GM19193 (cell line): Measurements from ENCODE around the gene SLC49A4.

ENCODE experiments used
- POLR2A ChIP-seq: IDR thresholded peaks from 4 replicates; pipeline ENCODE4 v1.6.1; 2011; ENCODE audit not compliant: insufficient read depth, insufficient read length; ENCODE audit errors: extremely low read depth

SLC49A4 gene

GRCh38 chr3:122800706-122801237 lies 5.9 kb downstream of the SLC49A4 start:
- TF ChIP-seq POLR2A: no peak

GRCh38 chr3:122802323-122802722 lies 7.5 kb downstream of the SLC49A4 start:
- no peak for TF ChIP-seq POLR2A

DNA sequence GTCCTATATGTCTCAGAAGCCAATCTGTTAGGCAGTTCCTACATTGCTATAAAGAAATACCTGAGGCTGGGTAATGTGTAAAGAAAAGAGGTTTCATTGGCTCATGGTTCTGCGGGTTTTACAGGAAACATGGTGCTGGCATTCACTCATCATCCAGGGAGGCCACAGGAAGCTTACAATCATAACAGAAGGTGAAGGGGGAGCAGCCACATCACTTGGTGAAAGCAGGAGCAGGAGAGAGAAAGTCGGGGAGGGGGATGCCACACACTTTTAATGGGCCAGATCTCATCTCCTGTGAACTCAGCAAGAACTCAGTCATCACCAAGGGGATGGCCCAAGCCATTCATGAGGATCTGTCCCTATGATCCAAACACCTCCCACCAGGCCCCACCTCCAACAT lies 9.1 kb downstream of the SLC49A4 start:
- TF ChIP-seq POLR2A: no peak

GRCh38 chr3:122810734-122811133 lies 15.9 kb downstream of the SLC49A4 start:
- no peak for TF ChIP-seq POLR2A

DNA sequence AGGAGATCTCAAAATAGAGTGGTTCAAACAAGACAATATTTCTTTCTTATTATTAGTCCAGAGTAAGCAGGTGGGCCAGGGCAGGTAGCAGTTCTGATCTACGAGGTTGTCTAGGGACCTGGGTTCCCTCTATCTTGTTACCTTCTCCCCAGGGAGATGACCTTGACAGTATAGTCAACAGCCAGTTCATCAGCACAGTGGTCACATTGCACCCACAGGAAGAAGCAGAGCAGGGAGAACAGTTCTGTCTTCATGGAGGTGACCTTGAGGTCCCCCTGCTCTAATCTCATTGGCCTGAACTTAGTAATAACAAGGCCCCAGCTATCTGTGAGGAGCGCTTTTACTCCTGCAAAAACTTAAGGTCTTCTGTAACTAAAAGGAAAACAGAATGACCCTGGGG lies 21.7 kb downstream of the SLC49A4 start:
- TF ChIP-seq POLR2A: no peak

DNA sequence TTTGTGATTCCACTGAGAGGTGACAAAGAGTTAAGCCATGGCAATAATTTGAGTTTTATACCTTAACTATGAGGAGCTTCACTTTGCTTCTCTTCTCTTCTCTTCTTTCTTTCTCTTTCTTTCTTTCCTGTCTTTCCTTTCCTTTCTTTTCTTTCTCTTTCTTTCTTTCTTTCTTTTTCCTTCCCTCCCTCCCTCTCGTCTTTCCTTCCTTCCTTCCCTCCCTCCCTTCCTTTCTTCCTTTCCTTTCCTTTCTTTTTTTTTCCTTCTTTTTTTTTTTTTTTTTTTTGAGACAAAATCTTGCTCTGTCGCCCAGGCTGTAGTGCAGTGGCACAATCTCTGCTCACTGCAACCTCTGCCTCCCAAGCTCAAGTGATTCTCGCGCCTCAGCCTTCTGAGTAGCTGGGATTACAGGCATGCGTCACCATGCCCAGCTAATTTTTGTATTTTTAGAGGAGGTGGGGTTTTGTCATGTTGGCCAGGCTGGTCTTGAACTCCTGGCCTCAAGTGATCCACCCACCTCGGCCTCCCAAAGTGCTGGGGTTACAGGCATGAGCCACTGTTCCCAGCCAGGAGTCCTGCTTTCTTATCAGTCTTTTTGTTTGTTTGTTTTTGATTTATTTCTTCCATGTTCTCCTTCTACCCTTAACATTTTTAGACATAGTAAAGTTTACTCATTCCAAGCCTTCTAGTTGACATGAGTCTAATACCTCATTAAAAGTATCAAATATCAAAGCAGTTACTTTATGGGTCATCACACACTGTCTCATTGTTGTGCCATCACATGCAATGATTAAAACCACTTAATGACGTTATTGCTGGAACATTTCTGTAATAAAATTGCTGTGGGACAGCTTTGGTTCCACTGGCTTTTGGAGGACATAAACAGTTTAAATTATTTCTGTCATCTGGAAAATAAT lies 29.9 kb downstream of the SLC49A4 start:
- TF ChIP-seq POLR2A: no peak

DNA sequence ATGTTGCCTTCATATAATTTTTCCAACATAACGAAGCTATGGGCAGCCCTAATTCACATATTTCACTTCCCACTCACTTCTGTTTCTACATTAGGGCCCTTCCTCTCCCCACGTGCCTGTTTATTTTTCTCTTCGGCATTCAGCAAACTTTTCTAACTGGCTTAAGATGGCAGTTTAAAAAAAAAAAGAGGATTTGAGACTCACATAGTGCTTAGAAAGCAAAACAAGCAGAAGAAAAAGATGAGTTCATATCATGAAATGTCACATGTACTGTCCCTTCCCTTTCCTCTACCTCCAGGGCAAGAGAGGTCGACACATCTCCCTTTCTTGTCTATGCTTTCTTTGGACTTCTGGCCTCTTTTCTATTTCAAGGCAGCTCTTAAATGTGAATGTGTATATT lies 30.6 kb downstream of the SLC49A4 start:
- TF ChIP-seq POLR2A: no peak

GRCh38 chr3:122826278-122826677 lies 31.4 kb downstream of the SLC49A4 start:
- no peak for TF ChIP-seq POLR2A

GRCh38 chr3:122828281-122828680 lies 33.4 kb downstream of the SLC49A4 start:
- no peak for TF ChIP-seq POLR2A

- TF ChIP-seq POLR2A: no peak
Observed at GRCh38 chr3:122835590-122835989, 40.7 kb downstream of the SLC49A4 start.

GRCh38 chr3:122843604-122844003 lies 48.7 kb downstream of the SLC49A4 start:
- TF ChIP-seq POLR2A: no peak

- TF ChIP-seq POLR2A: no peak
Observed at GRCh38 chr3:122857019-122857418, 62.1 kb downstream of the SLC49A4 start.

- TF ChIP-seq POLR2A: no peak
Observed at GRCh38 chr3:122858373-122858772, 63.5 kb downstream of the SLC49A4 start.

- no peak for TF ChIP-seq POLR2A
Observed at GRCh38 chr3:122859021-122859805, 64.3 kb downstream of the SLC49A4 start.

DNA sequence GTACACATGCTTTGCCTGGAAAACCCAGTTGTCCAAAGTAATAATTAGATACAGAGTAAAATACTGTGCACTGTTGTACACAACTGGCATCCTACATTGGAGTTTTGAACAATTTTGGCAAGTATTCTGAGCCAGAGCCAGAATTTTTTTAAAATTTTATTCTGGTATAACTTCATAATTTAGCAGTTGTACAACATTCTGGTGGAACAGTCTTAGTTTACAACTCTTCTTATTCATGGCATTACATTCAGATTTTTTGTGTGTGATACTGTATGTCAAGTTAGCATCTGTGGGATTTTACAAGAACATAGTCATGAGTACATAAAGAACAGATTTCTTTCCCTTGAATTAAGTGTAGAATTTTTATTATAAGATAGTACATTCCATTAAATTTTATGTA lies 67.5 kb downstream of the SLC49A4 start:
- TF ChIP-seq POLR2A: no peak
